ENCODE data around the gene JPH3.

DNA sequence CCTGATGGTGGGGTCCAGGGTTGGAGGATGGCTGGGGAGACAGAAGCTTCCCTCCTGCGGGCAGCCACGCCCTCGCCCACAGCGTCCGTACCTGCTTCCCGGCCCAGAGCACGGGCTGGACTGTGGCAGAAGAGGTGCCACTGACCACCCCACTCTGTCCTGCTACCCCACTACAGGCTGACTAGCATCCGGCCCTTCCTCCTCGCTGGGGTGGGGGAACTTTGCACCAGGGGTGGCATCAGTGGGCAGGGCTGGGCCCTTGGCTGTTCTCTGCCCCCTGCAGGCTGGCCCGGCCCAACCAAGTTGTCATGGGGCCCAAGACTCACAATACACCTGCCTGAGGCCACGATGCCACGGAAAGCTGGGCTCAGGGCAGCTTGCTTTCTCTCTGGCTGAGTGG, 90.4 kb downstream of the JPH3 start:
- TF ChIP-seq, protein P1, sequence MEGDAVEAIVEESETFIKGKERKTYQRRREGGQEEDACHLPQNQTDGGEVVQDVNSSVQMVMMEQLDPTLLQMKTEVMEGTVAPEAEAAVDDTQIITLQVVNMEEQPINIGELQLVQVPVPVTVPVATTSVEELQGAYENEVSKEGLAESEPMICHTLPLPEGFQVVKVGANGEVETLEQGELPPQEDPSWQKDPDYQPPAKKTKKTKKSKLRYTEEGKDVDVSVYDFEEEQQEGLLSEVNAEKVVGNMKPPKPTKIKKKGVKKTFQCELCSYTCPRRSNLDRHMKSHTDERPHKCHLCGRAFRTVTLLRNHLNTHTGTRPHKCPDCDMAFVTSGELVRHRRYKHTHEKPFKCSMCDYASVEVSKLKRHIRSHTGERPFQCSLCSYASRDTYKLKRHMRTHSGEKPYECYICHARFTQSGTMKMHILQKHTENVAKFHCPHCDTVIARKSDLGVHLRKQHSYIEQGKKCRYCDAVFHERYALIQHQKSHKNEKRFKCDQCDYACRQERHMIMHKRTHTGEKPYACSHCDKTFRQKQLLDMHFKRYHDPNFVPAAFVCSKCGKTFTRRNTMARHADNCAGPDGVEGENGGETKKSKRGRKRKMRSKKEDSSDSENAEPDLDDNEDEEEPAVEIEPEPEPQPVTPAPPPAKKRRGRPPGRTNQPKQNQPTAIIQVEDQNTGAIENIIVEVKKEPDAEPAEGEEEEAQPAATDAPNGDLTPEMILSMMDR (conservative IDR thresholded peaks at IDR 0.05; ENCODE audit: low read depth, low read length): no peak
- no peak for TF ChIP-seq EZH2 (IDR thresholded peaks at IDR 0.05; ENCODE audit: borderline replicate concordance, low read depth, low read length, poor library complexity, severe bottlenecking)

All from A673 (cell line).